ENCODE results near the gene MT3.

The MT3 gene

GRCh38 chr16:56605475-56605874 is 16.1 kb downstream of the MT3 start:
- Histone ChIP-seq H4K20me1 (ENCODE audit: insufficient read depth, low read length, poor library complexity, severe bottlenecking) (no peaks in the 10 kb centered on the region), H2AFZ (ENCODE audit: low read length) (no peak overlapping the region), H3K4me2 (ENCODE audit: low read depth, low read length, poor library complexity, severe bottlenecking) (no peak overlapping the region), H3K4me1 (ENCODE audit: insufficient read depth, low read length, poor library complexity, severe bottlenecking) (peaks cover 15% of the 10 kb centered on the region), H3K9ac (ENCODE audit: low read depth, low read length, poor library complexity, severe bottlenecking) (no peak overlapping the region), H3K9me2 (replicated peaks; ENCODE audit: low read depth, low read length) (no peaks in the 10 kb centered on the region), H3K4me3 (ENCODE audit: low read length, poor library complexity, severe bottlenecking) (no peak overlapping the region), H3K9me3 (ENCODE audit: insufficient read depth, low read depth, low read length) (no peaks in the 10 kb centered on the region), H3F3A (ENCODE audit: low read depth) (no peaks in the 10 kb centered on the region), H3K36me3 (ENCODE audit: insufficient read depth, low read length) (no peaks in the 10 kb centered on the region), H3K27me3 (ENCODE audit: insufficient read depth, low read length, poor library complexity, severe bottlenecking) (no peaks in the 10 kb centered on the region), H3K79me2 (ENCODE audit: insufficient read depth, low read length) (peaks cover 7% of the 10 kb centered on the region)
- TF ChIP-seq EZH2phosphoT487 (IDR thresholded peaks at IDR 0.05; ENCODE audit: borderline replicate concordance) (no peak), CTCF (conservative IDR thresholded peaks at IDR 0.05; ENCODE audit: low read length) (no peak)

DNA sequence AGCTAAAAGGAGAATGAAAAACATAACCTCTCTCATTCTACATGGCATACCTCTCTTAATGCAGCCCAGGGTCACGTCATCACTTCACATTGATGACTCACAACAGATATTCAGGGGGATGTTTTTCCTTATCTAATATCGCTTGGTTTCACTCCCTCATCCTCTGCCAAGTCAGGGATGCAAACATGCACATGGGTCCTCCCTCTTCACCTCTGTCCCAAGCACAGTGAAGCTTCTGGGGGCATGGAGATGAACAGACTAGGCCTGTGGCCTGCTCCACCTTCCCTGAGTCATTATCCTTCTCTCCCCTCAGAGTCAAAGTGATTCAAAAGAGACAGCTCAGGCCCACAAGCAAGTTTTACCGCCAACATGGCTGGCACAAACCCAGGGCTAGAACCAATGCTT is 16.7 kb downstream of the MT3 start:
- Histone ChIP-seq H3K27me3 (ENCODE audit: insufficient read depth, low read length, poor library complexity, severe bottlenecking) (no peaks in the 10 kb centered on the region), H3K4me1 (ENCODE audit: insufficient read depth, low read length, poor library complexity, severe bottlenecking) (peaks cover 19% of the 10 kb centered on the region), H3F3A (ENCODE audit: low read depth) (no peaks in the 10 kb centered on the region), H3K9me3 (ENCODE audit: insufficient read depth, low read depth, low read length) (no peaks in the 10 kb centered on the region), H3K9ac (ENCODE audit: low read depth, low read length, poor library complexity, severe bottlenecking) (no peak overlapping the region), H4K20me1 (ENCODE audit: insufficient read depth, low read length, poor library complexity, severe bottlenecking) (no peaks in the 10 kb centered on the region), H3K79me2 (ENCODE audit: insufficient read depth, low read length) (peaks cover 7% of the 10 kb centered on the region), H3K36me3 (ENCODE audit: insufficient read depth, low read length) (no peaks in the 10 kb centered on the region), H3K4me2 (ENCODE audit: low read depth, low read length, poor library complexity, severe bottlenecking) (no peak overlapping the region), H2AFZ (ENCODE audit: low read length) (no peak overlapping the region), H3K9me2 (replicated peaks; ENCODE audit: low read depth, low read length) (no peaks in the 10 kb centered on the region), H3K4me3 (ENCODE audit: low read length, poor library complexity, severe bottlenecking) (no peak overlapping the region)
- no peak for TF ChIP-seq EZH2phosphoT487 (IDR thresholded peaks at IDR 0.05; ENCODE audit: borderline replicate concordance)
- TF ChIP-seq CTCF (conservative IDR thresholded peaks at IDR 0.05; ENCODE audit: low read length): no peak

GRCh38 chr16:56606476-56607108 is 17.3 kb downstream of the MT3 start:
- Histone ChIP-seq H3K79me2 (ENCODE audit: insufficient read depth, low read length) (peaks cover 7% of the 10 kb centered on the region), H3K4me2 (ENCODE audit: low read depth, low read length, poor library complexity, severe bottlenecking) (no peak overlapping the region), H3K36me3 (ENCODE audit: insufficient read depth, low read length) (no peaks in the 10 kb centered on the region), H3K27me3 (ENCODE audit: insufficient read depth, low read length, poor library complexity, severe bottlenecking) (no peaks in the 10 kb centered on the region), H3K9me2 (replicated peaks; ENCODE audit: low read depth, low read length) (no peaks in the 10 kb centered on the region), H3K9me3 (ENCODE audit: insufficient read depth, low read depth, low read length) (no peaks in the 10 kb centered on the region), H4K20me1 (ENCODE audit: insufficient read depth, low read length, poor library complexity, severe bottlenecking) (no peaks in the 10 kb centered on the region), H3F3A (ENCODE audit: low read depth) (no peaks in the 10 kb centered on the region), H3K4me1 (ENCODE audit: insufficient read depth, low read length, poor library complexity, severe bottlenecking) (peaks cover 19% of the 10 kb centered on the region), H3K9ac (ENCODE audit: low read depth, low read length, poor library complexity, severe bottlenecking) (no peak overlapping the region), H2AFZ (ENCODE audit: low read length) (no peak overlapping the region), H3K4me3 (ENCODE audit: low read length, poor library complexity, severe bottlenecking) (no peak overlapping the region)
- TF ChIP-seq CTCF (conservative IDR thresholded peaks at IDR 0.05; ENCODE audit: low read length) (no peak), EZH2phosphoT487 (IDR thresholded peaks at IDR 0.05; ENCODE audit: borderline replicate concordance) (no peak)
